DMS79 treated with DMSO at 0.1 percent for 48 hours (cell line): Measurements from ENCODE around the gene TRAF1.
A peak's percentile ranks its signal among the peaks of the same experiment; 100 is the strongest.

Experiments
- DNase-seq: peaks from one replicate; lab custom pipeline; 2025; lab: John Stamatoyannopoulos, UW

Gene TRAF1

GRCh38 chr9:120941046-120941770, 14.6 kb upstream of the TRAF1 start:
- DNase-seq = no peak

GRCh38 chr9:120940573-120940972, 14.0 kb upstream of the TRAF1 start:
- DNase-seq = no peak

- no peak for DNase-seq
Observed at GRCh38 chr9:120938851-120939250, 12.3 kb upstream of the TRAF1 start.

GRCh38 chr9:120937596-120937995, 11.0 kb upstream of the TRAF1 start:
- DNase-seq = no peak

GRCh38 chr9:120937127-120937526, 10.5 kb upstream of the TRAF1 start:
- DNase-seq = no peak

- DNase-seq = no peak
Observed at GRCh38 chr9:120936764-120937122, 10.1 kb upstream of the TRAF1 start.

- DNase-seq = peak; percentile 87
Observed at GRCh38 chr9:120936011-120936763, 9.6 kb upstream of the TRAF1 start.

GRCh38 chr9:120935383-120935857, 8.8 kb upstream of the TRAF1 start:
- DNase-seq = peak; percentile 97

GRCh38 chr9:120934281-120934680, 7.7 kb upstream of the TRAF1 start:
- no peak for DNase-seq

GRCh38 chr9:120933310-120934055, 6.9 kb upstream of the TRAF1 start:
- no peak for DNase-seq

- DNase-seq = no peak
Observed at GRCh38 chr9:120932086-120932823, 5.7 kb upstream of the TRAF1 start.

GRCh38 chr9:120931231-120932085, 4.9 kb upstream of the TRAF1 start:
- DNase-seq = no peak

GRCh38 chr9:120929229-120929791, 2.7 kb upstream of the TRAF1 start:
- no peak for DNase-seq

GRCh38 chr9:120928483-120929228, 2.1 kb upstream of the TRAF1 start:
- DNase-seq = peak; percentile 35

- DNase-seq = peak; percentile 23
Observed at GRCh38 chr9:120928015-120928482, 1.5 kb upstream of the TRAF1 start.

GRCh38 chr9:120927269-120928014, 846 bp upstream of the TRAF1 start:
- no peak for DNase-seq

- DNase-seq = no peak
Observed at GRCh38 chr9:120925535-120926396, 830 bp downstream of the TRAF1 start.
